CD4-positive, alpha-beta T cell treated with Interleukin-17A for 4 hours (primary cell): ENCODE measurements around the gene PPM1L.
"Not testable (repeated sequence)": the region's sequence is repeated elsewhere in the genome, so short reads cannot be mapped to it uniquely, and the experiment has no call there.

ENCODE experiments used
- DNase-seq: peaks from one replicate; pipeline ENCODE4 v3.0.0-alpha.2; 2020; ENCODE audit warnings: mixed read lengths

PPM1L gene

DNA sequence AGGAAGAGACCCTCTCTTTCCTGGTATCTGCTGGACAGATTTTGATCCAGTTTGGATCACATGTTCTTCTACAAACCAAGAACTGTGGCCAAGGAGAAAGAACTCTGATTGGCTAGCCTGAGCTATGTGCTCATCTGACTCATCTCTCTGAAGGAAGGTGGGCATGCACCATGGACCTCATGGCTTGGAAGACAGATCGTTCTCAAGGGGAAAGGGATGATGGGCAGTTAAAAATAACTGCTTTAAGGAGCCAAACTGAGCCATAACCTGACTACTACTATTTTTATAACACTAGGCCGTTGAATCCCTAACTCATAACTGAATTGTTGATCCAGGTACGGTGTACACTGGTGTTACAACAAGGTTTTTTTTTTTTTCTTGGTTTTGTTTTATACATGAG, 236.7 kb downstream of the PPM1L start:
- DNase-seq, result no peak

DNA sequence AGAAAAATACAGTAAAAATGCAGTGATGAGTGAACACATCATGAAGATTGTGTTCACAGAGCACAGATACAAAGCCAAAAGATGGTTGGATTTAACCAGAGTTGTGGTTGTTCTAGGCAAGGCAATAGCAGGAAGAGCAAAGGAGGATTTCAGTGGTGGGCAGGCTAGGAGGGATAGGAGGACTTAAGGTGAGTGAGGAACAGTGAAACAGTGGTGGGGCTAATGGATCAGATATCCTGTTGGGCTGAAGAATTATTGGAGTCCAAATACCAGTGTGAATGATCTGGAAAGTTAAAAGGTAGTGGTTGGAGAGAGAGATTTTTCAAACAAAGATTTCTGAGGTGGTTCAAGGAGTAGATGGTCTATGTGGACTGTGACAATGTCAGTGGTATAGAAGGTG, 240.8 kb downstream of the PPM1L start:
- DNase-seq, result no peak

DNA sequence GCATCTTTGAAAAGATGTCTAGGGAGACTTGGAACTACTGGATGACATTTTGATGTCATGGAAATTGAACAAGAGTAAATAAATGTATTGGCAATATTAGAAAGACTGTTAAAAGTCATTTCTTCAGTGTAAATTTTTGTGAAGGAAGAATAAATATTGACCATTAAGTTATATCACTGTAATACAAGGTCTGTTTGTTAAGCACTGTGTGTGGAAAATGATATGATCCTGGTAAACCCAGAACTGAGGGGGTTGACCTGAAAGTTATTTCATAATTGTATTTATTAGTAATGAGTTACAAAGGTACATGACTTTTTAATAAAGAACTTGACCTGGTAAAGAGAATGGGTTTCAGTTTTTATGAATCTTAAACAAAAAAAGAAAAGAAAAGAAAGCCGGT, 242.6 kb downstream of the PPM1L start:
- DNase-seq, result no peak

DNA sequence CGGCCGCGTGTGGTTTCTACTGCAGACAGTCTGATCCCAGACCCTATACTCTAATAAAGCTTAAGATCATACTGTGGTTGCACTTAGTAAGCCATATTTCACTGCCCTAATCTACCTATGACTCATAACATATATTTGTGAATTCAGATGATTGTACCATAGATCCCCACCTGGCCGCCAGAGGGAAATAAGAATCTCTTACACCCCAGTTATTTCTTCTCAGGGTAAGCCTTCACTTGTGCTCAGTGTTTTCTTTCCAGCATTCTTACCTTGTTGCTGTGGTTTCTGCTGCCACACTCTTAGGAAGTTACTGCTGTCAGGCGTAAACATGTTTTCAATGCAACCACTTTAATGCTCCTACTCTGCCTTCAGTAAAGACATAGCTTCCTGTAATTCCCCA, 243.2 kb downstream of the PPM1L start:
- DNase-seq, result no peak

DNA sequence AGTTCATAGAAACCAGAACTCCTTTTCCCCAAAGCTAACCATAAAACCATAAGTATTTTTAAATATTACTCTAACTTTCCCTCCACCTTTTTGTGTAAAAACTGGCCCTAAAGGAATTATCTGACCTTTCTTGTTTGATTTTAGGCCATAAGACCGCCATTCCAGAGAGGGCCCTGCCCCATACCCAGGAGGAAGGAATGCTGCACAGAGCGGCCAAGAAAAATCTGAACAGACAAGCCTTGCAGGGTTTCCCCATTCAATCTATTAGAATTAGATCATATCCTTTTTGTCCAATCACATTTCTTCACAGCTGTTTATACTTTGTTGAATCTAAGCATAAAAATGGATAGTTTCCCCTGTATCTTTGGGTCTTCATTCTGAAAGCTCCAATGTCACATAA, 252.1 kb downstream of the PPM1L start:
- no peak for DNase-seq

DNA sequence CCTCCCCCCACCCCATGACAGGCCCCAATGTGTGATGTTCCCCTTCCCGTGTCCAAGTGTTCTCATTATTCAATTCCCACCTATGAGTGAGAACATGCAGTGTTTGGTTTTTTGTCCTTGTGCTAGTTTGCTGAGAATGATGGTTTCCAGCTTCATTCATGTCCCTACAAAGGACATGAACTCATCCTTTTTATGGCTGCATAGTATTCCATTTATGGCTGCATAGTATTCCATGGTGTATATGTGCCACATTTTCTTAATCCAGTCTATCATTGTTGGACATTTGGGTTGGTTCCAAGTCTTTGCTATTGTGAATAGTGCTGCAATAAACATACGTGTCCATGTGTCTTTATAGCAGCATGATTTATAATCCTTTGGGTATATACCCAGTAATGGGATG, 254.1 kb downstream of the PPM1L start:
- DNase-seq, result not testable (repeated sequence)

DNA sequence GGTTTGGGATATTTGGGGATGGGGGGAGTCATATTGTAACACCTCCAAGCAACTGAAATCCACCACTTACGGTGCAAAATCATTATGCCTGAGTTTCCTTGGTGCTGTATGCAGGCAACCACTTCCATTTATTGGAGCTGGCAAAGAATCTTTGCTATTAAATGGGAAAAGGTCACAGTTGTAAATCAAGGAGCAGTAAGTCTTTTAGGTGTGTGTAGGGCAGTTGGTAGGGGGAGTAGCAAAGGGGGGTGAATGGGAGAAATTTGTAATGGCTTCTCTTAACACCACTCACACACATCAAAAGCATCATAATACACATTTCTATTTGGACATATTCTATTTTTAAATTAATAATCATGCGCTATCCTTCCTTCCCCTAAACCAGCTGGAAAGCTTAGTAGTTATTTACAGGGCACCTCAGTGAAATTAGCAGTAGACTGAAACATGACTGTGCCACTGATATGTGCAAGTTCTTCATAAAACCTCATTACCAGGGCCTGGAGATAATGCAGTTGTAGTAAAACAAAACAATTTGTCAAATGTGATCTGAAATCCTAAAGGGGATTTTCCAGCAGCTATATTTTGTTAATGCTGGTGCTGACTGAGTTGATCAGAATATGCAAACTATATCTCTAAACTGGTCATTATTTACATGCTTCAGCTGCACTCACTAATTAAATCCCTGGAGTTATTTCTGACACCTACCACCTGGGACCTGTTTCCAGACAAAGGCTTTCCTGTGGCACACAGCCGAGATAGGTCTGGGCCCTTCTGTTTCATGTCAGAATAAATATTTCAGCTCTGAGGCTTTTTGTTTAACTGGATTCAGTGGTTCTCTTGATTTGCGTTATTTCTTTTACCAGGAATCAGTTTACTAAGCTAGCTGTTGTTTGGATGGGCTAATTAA, 259.1 kb downstream of the PPM1L start:
- no peak for DNase-seq

DNA sequence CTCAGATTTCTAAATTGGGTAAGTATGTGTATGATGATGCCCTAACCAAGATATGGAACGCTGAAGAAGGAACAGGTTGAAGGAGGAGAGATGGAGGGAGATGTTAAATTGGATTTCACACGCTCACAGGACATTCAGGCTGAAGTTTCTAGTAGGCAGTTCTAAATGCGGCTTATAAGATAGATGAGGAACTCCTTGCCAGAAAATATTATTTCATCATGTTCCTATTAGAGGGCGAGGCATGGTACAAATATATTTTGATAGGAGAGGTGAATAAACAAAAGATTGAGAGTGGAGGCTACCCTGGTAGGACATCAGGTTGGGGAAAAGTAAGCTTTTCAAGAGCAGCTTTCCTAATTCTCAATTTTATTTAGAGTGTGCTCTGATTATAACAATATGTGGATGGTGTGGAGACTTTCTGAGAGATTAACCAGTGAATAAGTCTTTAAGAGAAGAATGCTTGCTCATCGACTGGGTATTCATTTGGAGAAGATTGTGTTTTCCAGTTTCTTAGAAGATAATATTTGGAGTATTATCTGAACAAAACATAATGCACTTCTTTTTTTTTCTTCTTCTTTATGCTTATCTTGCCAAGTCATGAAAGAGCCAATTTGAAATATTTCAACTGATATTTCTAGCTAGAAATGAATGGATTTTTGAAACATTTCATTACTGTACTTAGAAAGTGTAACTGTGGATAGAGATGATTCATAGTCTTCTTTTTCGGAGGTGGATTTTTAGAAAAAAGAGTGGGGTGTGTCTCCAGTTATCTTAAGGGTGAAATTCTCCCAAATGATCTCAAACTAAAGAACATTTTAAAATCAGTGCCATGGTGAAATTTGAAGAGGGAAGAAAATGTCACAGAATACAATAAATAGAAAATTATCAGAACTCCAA, 260.6 kb downstream of the PPM1L start:
- no peak for DNase-seq

GRCh38 chr3:161017971-161018370, 261.9 kb downstream of the PPM1L start:
- DNase-seq, result no peak

DNA sequence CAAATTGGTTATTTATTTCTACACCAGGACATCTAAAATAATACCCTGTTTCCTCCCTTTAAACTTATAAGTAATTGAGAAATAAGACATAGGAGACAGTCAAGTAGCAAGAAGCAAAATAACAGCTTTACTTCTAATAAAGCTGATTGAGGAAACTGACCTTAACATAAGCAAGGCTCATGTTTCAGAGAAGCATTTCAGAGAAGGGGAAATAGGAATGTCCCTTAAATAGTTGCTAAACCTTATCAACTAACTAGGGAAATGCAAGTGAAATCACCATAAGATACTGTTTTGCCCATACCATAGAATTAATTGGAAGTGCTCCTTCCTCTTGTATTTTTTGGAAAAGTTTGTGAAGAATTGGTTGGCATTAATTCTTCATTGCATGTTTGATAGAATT, 264.2 kb downstream of the PPM1L start:
- DNase-seq, result no peak

GRCh38 chr3:161025911-161026310, 269.9 kb downstream of the PPM1L start:
- no peak for DNase-seq

DNA sequence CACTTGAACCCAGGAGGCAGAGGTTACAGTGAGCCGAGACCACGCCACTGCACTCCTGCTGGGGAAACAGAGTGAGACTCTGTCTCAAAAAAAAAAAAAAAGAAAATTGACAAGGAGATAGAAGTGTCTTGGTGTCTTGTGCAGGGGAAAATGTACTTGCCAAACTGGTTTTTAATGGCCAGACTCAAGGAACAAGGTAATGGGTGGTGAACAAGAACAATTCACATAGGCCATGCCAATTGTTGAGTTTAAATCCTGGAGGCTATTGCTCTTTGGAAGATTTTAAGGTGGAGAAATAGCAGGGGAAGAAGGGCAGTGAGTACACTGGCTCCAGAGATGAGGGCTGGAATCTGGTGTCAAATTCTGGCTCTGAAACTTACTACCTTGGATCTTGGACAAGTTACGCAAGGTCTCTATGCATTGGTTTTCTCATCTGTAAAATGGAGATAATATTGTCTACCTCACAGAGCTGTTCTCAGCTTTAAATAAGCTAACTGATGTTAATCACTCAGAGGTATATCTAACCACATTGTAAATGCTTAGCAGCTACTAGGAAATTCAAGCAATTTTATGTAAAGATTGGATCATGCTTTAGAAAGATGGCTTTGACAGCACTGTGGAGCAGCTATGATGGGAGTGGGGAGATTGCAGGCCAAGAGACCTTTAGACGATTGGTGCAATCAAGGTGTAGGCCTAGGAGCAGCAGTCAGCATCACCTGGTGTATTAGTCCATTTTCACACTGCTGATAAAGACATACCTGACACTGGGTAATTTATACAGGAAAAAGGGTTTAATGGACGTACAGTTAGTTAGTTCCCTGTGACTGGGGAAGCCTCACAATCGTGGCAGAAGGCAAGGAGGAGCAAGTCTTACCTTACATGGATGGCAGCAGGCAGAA, 270.8 kb downstream of the PPM1L start:
- DNase-seq, result no peak

DNA sequence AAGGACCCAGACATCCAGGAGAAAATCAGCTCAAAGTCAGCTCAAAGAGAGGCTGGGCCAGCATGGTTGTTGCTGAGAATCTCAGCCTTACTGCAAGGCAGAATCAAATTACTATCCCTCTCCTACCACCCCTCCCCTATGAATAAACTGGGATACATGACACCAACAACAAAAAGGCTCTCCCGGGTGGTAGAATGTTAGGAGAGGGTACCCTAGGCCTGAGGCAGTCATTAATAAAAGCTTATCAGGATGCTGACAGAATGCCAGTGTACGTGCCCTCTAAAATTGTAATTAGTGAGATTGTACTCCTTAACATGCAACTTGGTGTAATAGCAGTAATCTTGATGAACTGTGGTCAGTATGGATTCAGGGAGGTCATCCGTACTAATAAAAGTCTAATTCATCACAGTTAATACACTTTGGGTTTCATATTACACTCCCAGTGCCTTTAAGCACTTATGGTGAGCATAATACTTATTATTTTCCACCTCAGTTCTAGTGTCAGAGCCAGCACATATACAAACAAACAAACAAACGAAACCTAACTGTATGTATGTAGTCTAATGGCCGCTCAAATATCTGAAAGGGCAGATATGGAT, 272.6 kb downstream of the PPM1L start:
- DNase-seq, result no peak

GRCh38 chr3:161031134-161031533, 275.1 kb downstream of the PPM1L start:
- no peak for DNase-seq

DNA sequence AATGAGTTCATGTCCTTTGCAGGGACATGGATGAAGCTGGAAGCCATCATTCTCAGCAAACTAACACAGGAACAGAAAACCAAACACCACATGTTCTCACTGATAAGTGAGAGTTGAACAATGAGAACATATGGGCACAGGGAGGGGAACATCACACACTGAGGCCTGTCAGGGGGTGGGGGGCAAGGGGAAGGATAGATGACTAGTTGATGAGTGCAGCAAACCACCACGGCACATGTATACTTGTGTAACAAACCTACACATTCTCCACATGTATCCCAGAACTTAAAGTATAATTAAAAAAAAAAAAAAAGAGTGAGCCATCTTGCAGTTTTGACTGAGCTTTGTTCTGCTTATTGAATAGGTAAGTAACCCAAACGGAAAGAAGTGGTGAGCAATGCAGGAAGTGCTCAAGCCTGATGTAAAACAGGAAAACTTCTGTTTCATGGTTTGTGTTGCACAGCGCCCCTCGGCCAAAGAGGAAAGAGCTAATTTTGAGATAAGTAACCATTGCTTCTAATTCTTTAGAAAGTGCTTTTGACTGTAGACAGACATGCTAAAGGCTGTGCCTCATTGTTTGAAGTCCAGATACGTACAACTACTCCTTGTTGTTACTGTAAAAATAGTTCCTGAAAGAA, 279.0 kb downstream of the PPM1L start:
- not testable (repeated sequence) for DNase-seq

DNA sequence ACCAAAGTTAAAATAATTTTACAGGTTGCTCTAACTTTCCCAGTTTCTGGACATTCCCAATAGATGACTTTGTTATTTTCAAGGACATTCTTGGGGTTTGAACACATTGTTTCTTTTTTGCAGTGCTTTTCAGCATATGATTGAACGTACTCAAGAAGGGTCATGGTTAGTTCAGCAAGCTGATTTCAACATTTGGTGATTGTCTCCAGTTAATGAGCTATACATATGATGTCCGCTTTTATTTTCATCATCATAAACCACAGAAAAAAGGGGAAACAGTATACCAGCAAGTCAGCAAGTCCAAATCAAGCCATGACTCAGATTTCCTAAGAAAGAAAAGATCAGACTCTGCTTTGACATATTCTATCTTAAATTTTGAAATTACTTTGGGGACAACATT, 279.7 kb downstream of the PPM1L start:
- no peak for DNase-seq

DNA sequence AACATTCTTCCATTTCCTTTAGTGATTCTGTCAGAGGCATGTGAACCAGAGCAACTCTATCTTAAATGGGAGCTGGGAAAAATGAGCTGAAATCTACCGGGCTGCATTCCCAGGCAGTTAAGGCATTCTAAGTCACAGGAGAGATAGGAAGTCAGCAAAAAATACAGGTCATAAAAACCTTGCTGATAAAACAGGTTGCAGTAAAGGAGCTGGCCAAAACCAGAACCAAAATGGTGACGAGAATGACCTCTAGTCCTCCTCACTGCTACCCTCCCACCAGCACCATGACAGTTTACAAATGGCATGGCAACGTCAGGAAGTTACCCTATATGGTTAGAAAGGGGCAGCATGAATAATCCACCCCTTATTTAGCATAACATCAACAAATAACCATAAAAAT, 282.7 kb downstream of the PPM1L start:
- no peak for DNase-seq

- DNase-seq, result no peak
Observed at GRCh38 chr3:161042023-161042501, 286.0 kb downstream of the PPM1L start.

- DNase-seq, result no peak
Observed at GRCh38 chr3:161043336-161044035, 287.5 kb downstream of the PPM1L start.

GRCh38 chr3:161049683-161050248, 293.7 kb downstream of the PPM1L start:
- no peak for DNase-seq

DNA sequence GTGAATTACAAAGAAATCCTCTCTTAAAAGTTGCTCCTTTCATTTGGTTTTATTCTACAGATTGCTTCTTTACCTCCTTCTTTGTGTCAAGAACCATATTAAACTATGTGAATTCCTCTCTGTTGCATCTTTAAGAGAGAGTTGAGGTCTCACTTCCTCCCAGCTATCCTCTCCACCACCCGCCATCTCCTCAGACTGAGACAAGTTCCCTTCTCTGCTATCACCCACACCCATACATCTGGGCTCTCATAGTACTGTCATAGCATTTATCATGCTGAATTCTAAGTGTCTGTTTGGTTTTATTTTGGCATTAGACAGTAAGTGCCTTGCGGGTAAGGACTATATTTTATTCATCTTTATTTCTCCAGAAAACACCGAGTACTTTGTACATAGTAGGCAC, 294.9 kb downstream of the PPM1L start:
- DNase-seq, result no peak
